Measurements from ENCODE around the gene MEIS2. TPM values are rescaled to one million over a fixed set of nuclear protein-coding genes. Genes with fewer than 3 reads are reported as not detected.

MEIS2 gene
- total RNA-seq, 1 experiment from 2014 or later, result 9.3 TPM

GRCh38 chr15:37108381-37109167, 8.2 kb upstream of the MEIS2 start:
- CTCF ChIA-PET, result no interaction called here
- no peak overlapping the region for H3K4me3 ChIP-seq (ENCODE audit: low read depth, low read length, poor library complexity, severe bottlenecking)
- no peak for DNase-seq (ENCODE audit: low spot score)

GRCh38 chr15:37107744-37108380, 7.5 kb upstream of the MEIS2 start:
- Histone ChIP-seq H3K27me3 (replicated peaks; ENCODE audit: insufficient read depth, low read depth, low read length, poor library complexity) (peaks cover 81% of the 10 kb centered on the region), H3K4me3 (ENCODE audit: low read depth, low read length, poor library complexity, severe bottlenecking) (no peak overlapping the region)
- POLR2A ChIA-PET (ENCODE audit: low non-redundant PET), result no interaction called here

More at GRCh38 chr15:37108381-37109167, 8.2 kb upstream of the MEIS2 start:
- intact Hi-C loops (cut with micrococcal nuclease; ENCODE audit: unreplicated experiment), result loop anchor here (10.0 kb wide), 2 partner anchors 814 to 1354 kb away; no protein-coding TSS in a partner anchor
- Histone ChIP-seq H3K27me3 (replicated peaks; ENCODE audit: insufficient read depth, low read depth, low read length, poor library complexity) (peaks cover 73% of the 10 kb centered on the region), H3K4me1 (ENCODE audit: insufficient read depth, low read length, poor library complexity, severe bottlenecking) (no peaks in the 10 kb centered on the region), H3K36me3 (ENCODE audit: insufficient read depth, low read length, poor library complexity, severe bottlenecking) (no peaks in the 10 kb centered on the region), H3K27ac (ENCODE audit: low read depth, low read length, poor library complexity, severe bottlenecking) (no peak overlapping the region), H3K9me3 (ENCODE audit: low read depth, low read length, poor library complexity, severe bottlenecking) (no peaks in the 10 kb centered on the region)
- TF ChIP-seq EZH2 (IDR thresholded peaks at IDR 0.05; ENCODE audit: borderline replicate concordance, low read depth, low read length, poor library complexity, severe bottlenecking) (no peak), CTCF (conservative IDR thresholded peaks at IDR 0.05; ENCODE audit: low read depth, low read length) (no peak)
- POLR2A ChIA-PET (ENCODE audit: low non-redundant PET), result no interaction called here
- BruUV-seq (replicated peaks), result no TSS peak

More at GRCh38 chr15:37107744-37108380, 7.5 kb upstream of the MEIS2 start:
- no TSS peak for BruUV-seq (replicated peaks)
- Histone ChIP-seq H3K27ac (ENCODE audit: low read depth, low read length, poor library complexity, severe bottlenecking) (no peak overlapping the region), H3K9me3 (ENCODE audit: low read depth, low read length, poor library complexity, severe bottlenecking) (no peaks in the 10 kb centered on the region), H3K4me1 (ENCODE audit: insufficient read depth, low read length, poor library complexity, severe bottlenecking) (peaks cover under 1% of the 10 kb centered on the region), H3K36me3 (ENCODE audit: insufficient read depth, low read length, poor library complexity, severe bottlenecking) (no peaks in the 10 kb centered on the region)
- CTCF ChIA-PET, result no interaction called here
- no peak for DNase-seq (ENCODE audit: low spot score)
- intact Hi-C loops (cut with micrococcal nuclease; ENCODE audit: unreplicated experiment), result loop anchor here (10.0 kb wide), 2 partner anchors 813 to 1353 kb away; no protein-coding TSS in a partner anchor
- no peak for TF ChIP-seq EZH2 (IDR thresholded peaks at IDR 0.05; ENCODE audit: borderline replicate concordance, low read depth, low read length, poor library complexity, severe bottlenecking)
- TF ChIP-seq CTCF (conservative IDR thresholded peaks at IDR 0.05; ENCODE audit: low read depth, low read length), result no peak

Measured in A673 (cell line).